Cerebellar nuclear complex (tissue), 1 donor: ENCODE results near the gene ADAP1.

Source experiments
- DNase-seq, 2 experiments: peaks; one replicate each; lab custom pipeline; 2025; lab: John Stamatoyannopoulos, UW

ADAP1 gene

DNA sequence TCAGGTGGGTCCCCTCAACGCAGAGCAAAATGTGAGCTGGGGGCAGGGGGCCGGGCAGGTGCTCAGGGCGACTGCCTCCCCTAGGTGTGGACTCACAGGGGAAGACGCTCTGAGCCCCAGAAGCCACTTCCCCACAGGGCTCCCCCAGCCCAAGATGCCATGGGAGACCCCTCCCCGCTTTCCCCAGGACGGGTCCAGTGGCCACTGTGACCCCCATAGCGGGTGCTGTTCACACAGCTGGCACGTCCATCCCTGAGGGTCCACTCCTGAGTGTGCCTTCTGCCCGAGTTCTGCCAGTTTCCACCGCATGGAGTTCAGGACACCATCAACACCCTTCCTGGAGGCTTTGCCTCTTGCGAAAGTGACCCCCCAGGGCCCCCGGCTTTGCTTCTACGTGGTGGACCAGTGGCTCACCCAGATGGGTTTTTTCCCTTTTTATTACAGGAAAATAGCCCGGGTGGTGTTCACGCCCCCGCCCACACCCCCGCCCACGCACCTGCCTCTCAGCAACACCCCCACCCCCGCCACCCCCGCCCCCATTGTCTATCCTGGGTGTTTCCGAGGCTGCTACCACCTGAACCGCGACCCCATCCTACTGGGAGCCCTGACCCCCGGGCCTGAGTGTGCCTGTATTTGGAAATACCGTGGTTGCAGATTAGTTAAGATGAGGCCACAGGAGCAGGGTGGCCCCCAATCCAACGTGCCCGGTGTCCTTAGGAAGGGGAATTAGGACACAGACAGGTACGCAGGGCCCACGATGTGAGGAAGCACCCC is 32.0 kb downstream of the ADAP1 start:
- DNase-seq: no peak

DNA sequence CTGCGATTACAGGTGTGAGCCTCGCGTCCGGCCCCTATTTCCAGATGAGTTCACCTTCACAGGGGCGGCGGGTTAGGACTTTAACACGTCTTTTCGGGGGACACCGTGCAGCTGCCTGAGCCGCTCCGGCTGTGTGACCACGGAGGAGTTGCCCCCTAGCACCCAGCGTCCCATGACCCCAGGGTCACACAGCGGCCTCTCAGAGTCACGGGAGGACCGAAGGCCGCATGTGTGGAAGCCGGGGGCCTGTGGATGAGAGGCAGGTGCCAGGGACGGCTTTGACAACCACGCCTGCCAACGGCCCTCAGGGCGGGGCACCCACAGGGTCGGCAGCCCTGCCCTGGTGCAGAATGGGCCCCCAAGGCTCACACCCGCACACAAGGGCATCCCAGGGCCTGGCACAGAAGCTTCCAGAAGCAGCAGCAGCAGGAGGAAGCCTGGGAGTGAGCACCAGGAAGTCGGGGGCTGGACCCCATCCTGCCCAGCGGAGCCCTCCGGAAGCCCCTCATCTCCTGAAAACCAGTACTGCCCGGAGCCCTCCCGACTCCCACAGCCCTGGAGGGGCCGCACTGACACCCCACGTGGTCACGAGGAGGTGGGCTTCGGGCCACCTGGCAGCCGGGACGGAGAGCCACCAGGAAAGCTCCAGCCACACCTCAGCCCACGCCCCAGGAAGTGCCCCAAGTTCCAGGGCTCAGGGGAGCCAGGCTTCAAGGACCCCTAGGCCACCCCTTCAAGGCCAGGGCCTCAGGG is 32.7 kb downstream of the ADAP1 start:
- no peak for DNase-seq

DNA sequence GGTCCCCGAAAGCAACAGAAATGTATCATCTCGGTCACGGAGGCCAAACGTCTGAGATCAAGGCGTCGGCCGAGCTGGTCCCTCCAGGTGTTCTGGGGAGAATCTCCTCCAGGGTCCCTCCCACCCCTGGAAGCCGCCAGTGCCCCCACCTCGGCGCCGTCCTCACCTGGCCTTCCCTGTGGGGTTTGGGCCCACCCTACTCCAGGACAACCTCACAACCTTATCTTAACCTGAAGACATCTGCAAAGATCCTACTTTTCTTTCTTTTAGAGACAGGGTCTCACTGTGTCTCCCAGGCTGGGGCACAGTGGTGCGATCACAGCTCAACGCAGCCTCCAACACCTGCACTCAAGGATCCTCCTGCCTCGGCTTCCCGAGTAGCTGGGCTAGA is 33.4 kb downstream of the ADAP1 start:
- DNase-seq: no peak

DNA sequence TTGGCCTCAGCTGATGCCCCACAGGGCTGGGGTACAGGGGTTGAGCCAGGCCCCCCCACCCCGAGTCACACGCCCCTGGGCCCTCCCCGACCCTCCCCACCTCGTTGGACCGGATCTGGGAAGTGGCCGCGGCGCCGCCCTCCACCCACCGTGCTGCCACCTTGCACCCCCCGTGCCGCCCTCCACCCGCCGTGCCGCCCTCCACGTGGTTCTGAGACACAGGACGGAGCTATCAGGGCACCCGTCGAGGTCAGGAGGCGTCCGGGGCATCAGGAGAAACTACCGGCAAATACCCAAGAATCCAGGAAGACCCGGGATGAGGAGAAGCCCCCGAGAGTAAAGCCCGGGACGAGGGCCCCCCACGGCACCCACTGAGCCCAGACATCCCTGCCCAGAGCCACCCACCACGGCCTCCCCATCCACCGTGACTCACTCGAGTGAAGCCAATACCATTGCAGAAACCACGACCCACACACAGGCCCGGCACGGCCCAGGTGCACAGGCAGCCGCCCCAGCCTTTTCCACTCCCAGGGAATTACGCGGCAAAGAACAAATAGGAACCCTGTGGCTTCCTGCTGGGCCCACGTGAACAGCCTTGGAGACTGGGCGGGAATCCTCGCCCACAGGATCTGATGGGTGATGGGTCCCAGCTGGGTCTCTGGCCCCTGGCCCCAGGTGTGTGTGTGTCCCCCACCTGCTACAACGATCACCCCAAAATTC is 34.0 kb downstream of the ADAP1 start:
- no peak for DNase-seq

DNA sequence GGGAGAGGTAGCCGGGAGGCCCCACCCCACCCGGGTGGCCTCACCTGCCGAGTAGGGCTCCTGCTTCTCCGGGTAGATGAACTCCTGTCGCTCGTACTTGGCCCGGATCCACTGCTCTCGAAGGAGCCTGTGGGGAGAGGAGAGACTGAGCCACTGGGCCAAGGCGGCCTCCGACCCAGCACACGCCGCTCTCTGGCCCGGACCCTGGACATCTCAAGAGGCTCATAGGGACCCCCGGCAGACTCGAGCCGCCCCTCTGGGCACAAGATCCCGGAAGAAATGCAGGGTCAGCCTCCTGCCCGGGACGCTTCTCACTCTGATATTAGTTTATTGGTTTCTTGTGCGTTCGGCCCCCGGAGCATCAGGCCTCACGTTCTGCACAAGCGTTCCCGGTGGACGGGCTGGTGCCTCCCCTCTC is 34.5 kb downstream of the ADAP1 start:
- DNase-seq: no peak

DNA sequence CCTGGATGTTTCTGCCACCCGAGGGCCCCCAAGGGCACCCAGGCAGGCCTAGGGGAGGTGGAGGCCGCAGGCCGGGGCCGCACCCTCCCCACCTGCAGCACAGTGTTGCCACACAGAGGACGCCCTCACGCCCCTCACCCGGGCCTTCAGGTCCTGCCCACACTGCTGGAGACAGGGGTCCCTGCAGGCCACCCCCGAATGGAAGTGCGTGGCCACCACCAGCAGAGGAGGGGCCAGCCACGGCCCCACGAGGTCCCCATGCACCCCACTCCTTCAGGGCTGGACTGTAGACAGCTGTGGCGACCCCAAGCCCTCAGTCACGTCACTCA is 35.4 kb downstream of the ADAP1 start:
- no peak for DNase-seq

DNA sequence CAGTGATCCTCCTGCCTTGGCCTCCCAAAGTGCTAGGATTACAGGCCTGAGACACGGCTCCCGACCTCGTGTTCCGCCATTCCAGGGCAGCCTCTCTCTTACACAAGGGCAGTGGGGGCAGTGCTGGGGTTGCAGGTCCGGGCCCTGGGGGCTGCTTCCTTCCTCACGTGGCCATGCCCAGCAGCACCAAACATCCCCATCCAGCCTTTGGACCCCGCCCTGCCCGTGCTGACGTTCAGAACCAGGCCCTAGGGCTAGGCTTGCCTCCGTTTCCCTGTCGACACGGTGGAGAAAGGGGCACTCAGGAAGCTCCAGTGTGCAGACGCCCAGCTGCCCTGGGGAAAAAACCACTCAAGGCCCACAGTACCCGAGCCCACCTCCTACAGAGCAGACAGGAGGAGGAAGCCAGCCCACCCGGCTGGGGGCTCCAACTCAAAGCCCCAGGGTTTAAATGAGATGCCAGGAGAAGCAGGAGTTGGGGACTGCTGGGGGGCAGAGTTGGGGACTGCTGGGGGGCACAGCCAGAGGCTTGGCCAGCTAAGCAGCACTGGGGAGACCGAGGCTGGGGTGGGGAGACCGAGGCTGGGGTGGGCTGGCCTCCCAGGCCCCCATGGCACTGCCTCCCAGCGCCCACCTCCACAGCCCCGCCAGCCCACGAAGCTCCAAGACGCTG is 35.9 kb downstream of the ADAP1 start:
- DNase-seq: no peak

DNA sequence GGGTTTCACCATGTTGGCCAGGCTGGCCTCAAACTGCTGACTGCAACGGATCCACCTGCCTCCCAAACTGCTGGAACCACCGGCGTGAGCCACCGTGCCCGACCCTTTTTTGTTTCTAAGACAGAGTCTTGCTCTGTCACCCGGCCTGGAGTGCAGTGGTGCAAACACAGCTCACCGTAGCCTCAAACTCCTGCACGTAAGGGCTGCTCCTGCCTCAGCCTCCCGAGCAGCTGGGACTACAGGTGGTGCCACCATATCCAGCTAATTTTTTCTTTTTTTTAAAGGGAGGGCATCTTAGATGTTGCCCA is 36.4 kb downstream of the ADAP1 start:
- DNase-seq: no peak

DNA sequence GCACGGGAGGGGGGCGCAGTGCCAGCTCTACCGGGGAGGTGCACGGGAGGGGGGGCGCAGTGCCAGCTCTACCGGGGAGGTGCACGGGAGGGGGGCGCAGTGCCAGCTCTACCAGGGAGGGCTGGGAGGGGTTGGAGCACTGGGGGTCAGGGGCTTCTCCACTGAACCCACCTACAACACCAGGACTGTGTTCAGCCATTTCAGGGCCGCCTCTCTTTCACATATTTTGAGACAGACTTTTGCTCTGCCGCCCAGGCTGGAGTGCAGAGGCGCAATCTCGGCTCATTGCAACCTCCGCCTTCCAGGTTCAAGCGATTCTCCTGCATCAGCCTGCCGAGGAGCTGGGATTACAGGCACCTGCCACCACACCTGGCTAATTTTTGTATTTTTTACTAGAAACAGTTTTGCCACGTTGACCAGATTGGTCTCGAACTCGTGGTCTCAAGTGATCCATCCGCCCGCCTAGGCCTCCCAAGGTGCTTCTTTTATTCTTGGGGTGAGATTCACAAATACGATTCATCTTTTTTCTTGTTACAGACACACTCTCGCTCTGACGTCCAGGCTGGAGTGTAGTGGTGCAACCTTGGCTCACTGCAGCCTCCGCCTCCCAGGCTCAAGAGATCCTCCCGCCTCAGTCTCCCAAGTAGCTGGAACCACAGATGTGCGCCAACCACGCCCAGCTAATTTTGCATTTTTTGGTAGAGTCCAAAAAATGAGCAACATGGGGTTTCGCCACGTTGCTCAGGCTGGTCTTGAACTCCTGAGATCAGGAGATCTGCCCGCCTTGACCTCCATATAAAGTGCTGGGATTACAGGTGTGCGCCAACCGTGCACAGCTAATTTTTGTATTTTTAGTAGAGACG is 37.0 kb downstream of the ADAP1 start:
- no peak for DNase-seq

DNA sequence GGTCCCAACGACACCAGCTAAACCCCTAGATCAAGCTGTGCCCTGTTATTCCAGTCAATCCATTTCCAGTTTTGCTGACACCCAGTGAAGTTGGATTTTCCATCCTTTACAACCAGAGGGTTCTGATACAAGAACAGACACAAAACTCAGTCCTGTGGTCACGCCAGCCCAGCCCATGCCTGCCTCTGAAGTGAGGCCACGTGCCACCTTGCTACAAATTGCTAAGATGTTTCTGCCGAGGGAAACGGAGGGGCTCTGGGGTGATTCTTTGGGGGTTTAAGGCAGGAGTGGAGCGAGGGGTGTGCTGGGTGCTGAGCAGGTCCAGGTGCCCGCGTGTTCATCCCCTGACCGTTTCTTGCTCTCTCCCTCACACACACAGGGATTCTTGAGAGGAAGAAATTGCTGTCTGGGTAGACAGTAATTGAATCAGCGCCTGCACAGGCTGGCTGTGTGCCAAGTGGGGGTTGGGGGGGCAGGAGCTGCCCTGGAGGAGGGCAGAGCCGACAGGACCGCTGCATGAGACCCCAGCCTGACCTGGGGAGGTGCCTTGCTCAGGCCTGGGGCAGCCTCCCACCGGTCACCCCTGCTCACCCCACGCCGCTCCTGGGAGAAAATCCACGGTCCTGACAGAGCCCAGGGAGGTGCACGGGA is 38.1 kb downstream of the ADAP1 start:
- no peak for DNase-seq

DNA sequence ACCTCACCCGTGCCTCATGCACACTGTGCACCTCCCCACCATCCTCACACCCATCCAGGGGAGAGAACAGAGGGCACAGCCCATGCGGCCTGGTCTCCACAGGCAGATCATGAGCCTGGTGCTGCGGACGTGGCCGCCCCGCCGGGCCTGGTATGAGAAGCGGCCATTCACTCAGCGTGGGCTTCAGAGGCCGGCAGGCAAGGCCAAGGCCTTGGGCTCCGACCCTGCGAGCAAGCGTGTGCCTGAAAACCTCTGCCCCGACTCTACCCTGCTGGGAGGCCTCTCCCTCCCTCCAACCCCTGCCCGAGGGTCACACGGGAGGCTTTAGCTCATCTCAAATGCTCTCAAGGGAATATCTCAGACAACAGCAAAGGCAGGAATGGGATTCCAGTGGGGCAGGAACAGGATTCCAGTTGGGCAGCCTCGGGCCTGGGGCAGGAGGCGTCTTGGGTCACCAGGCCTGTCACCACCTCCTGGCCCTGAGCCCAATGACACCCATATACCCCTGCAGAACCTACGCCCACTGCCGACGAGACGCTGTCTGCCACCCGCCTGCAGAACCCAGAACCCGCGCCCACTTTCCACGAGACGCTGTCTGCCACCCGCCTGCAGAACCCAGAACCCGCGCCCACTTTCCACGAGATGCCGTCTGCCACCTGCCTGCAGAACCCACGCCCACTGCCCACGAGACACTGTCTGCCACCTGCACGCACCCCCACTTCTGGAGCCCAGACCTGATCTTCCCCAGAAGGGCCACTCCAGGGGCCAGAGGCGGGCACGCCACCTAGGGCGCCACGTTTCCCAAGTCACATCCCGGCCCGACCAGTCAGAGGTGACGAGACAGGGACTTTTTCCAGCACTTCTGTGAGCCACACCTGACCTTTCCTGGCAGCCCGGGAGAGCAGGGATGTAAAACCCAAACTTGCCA is 38.9 kb downstream of the ADAP1 start:
- DNase-seq: no peak

DNA sequence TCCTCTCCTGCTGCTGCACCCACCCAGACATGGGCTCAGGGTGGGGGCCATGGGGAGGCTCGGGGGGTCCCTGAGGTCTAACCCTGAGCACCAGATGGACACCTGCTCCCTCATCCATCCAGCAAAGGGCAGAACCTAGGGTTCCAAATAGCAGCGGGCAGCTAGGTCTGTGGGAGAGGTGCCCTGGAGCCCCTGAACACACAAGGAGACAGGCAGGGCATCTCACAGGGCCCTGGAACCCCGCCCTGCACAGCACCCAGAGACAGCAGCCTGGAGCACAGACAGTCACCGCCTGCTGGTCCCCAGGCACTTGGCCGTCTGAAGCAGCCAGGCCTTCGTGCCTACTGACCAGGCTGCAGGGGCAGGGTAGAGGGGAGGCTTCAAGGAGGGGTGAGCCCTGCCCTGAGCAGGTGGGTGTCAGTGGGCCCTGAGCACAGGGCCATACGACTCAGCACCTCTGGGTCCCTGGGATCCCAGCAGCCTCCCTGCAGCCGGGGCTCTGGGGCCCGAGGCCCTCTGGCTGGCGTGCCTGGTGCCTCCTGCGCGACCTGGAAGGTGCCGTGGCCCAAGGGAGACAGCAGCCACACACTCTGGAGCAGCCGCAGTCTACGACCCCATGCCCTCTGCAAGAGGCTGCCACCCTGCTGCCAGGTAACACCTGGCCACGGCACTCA is 39.8 kb downstream of the ADAP1 start:
- no peak for DNase-seq

DNA sequence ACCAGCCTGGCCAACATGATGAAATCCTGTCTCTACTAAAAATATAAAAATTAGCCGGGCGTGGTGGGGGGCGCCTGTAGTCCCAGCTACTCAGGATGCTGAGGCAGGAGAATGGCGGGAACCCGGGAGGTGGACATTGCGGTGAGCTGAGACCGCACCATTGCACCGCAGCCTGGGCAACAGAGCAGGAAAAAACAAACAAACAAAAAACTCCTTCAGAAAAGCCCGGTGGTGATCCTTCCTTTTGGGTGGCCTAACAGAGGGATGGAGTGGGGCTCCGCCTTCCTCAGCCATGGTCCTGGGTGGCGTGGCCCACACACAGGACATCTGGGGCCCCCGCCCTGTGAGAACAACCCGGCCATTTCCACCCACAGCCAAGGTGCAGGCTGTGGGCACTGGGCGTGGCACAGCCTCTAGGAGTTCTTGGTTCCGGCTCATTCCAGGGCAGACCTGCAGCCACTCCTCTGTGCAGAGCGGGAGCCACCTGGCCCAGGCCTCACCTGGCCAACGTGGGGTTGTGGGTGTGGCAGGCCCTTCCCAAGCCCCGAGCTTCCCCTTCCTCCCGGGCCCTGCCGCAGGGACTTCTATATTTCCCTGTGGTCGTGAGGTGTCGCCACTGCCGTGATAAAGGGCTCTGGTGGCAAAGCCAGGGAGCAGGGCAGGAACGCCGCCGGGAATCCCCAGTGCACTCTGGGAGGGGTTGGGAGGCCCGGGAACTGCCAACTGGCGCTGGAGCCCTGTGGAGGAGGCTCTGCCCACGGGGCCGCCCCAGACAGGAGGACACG is 40.6 kb downstream of the ADAP1 start:
- DNase-seq: no peak

DNA sequence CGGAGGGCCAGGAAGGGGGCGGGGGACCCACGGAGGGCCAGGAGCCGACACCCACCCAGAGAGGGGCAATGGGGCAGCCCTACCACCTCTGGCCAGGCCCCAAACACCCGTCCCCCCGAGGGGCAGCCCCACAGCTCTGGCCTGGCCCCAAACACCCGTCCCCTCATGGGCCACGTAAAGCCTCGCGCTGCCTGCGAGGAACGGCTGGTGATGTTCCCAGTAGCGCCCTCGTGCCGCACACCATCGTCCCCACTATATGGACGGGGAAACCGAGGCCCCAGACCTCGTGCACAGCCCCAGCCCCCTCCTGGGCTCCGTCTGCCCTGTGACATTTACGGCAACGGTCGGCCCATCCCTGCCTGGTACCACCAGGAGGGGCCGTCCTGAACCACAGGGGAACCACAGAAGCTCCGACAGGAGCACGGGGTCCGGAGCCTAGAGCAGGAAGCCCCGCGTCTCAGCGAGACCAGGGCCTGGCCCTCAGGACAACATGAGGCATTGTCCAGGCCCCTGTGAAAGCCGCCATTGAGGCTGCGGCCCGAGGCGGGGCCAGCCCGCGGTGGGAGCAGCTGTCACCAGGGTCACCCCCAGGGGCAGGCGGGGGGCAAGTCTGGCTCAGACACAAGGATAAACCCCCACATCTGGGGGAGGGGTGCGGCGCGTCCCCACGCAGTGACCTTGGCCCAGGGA is 42.5 kb downstream of the ADAP1 start:
- DNase-seq: no peak

DNA sequence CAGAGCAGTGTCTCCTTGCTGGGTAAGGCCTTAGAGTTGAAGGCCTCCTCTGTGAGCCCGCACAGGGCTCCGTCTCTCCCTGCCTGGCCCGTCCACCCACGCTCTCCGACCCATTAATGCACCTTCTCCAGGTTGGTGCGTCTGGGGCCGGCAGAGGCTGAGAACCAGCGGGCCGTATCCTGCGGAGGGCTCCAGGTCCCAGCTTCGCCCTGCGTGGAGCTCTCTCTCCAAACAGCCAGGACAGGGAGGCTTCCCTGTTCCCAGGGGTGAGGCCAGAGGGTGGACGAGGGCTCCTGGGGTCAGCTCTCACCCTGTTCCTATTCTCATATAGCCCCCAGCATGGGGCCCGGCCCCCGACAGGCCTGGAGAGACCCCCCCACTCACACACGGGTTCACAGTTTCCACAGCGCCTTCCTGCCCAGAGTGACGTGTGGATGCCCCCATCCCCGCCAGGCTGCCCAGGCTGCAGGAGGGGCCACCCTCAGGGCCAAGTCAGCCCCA is 43.5 kb downstream of the ADAP1 start:
- DNase-seq: no peak

DNA sequence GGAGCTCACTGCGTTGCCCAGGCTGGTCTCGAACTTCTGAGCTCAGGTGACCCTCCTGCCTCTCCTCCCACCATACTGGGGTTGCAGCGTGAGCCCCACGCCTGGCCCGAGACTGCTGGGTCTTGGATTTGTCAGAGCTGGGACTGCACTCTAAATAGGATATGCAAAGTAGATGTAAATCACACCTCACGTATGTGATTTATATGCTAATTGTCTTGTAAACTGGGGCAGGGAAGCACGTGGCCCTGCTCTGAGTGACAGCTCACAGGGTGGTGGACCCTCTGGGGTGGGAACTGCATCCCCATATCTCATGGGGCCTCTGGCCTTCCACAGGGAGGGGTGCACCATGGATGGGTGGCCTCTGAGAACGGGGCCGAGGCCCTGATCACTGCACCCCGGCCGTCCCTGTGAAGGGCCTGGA is 44.0 kb downstream of the ADAP1 start:
- DNase-seq: no peak

DNA sequence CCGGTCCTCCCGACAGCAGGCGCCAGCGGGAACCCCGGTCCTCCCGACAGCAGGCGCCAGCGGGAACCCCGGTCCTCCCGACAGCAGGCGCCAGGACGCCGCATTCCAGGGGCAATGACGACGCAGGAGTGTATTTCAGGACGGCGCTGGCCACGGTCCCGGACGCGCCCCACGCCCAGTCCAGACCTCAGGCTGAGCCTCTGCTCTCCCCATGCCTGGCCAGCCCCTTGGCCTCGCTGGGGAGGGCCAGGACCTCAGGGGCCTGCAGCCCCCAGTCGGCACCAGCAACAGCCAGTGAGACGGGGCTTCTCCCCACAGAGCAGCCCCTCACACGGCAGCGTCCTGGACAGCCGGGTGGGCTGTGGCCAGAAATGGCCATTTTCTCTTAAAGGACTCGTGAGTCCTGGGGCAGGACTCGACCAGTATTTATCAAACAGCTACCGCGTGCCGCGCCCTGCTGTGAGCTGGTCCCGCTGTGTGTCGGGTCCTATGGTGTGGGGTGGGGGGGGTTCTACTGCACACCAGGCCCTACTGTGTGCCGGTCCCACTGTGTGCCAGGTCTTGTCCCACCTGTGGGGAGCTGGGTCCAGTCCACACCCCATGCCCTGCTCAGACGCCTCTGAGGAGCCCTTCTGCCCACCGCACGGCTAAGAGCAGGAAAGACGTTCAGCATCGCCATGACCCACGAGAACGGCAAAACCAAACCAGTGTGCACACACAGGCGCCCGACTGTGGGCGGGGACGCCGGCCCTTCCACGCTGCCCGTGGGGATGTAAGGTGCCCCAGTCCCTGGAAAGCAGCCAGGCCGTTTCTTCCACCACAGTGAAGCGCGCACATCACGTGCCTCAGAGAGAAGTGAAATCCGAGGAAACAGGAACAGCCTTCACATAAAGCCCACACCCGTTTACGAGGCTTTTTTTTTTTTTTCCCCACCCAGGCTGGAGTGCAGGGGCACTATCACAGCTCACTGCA is 44.8 kb downstream of the ADAP1 start:
- DNase-seq: no peak
